ENCODE results near the gene TTC29. TPM values are rescaled to one million over a fixed set of nuclear protein-coding genes. Genes with fewer than 3 reads are reported as not detected.

Gene TTC29
- total RNA-seq = not detected in 2 replicates

GRCh38 chr4:146945556-146946374 is at the start of gene TTC29:
Gene TTC29, minus strand, starts transcription at chr4:146945864. Its CDS starts 5,969 bp downstream, at chr4:146939895.

